HL-60 (cell line): ENCODE measurements around the gene GALNT9.

Experiments
- GABPA ChIP-seq: IDR thresholded peaks from 2 replicates; pipeline ENCODE4 v1.6.1; 2012; ENCODE audit warnings: low read depth
- POLR2AphosphoS5 ChIP-seq: IDR thresholded peaks from 2 replicates; pipeline ENCODE4 v1.6.1; 2012; ENCODE audit warnings: low read depth
- SPI1 ChIP-seq: IDR thresholded peaks from 2 replicates; pipeline ENCODE4 v1.6.1; 2012; ENCODE audit warnings: low read depth, mild to moderate bottlenecking, borderline replicate concordance
- TF ChIP-seq, protein P1 (sequence below): IDR thresholded peaks from one replicate; pipeline ENCODE4 v1.5.1; 2011; ENCODE audit warnings: low read length, control low read depth, inconsistent platforms; ENCODE audit not compliant: insufficient read depth
- TF ChIP-seq, protein P2 (sequence below): IDR thresholded peaks from 2 replicates; pipeline ENCODE4 v1.6.1; 2012; ENCODE audit warnings: low read depth; ENCODE audit not compliant: insufficient replicate concordance

DNA sequence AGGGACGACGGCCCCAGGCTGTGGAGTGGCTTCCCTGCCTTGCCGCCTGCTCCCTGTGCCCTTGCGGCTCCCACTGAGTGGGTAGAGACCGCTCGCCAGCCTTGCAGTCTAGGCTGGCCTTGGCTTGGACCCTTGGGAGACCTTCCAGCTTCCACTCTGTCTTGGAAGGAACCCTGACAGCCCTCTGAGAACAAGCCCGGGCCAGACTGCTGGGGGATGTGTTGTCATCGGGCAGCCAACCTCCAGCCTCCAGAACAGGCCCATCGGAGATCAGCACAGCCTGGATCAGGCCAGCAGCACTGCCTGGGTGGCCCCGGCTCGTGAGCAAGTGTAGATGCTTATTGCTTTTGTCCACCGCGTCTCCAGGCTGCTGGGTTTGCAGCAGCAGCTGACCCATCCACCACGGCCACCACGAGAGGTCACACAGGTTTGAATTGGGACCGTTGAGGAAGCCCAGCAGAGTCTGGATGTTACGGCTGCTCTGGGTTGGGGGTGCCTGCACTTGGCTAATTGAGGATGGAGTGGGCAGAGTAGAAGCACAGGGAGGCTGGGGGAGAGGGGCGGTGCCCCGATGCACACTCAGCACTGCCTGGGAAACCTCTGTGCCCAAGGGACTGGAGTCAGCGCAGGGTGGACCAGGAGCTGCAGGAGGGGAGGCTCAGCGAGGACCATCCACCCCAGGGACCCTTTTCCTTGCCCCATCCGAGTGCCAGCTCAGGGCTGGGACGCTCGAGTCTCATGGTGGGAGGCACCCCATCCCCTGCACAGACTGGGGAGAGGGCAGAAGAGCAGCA lies 129.7 kb downstream of the GALNT9 start:
- TF ChIP-seq, protein P1, sequence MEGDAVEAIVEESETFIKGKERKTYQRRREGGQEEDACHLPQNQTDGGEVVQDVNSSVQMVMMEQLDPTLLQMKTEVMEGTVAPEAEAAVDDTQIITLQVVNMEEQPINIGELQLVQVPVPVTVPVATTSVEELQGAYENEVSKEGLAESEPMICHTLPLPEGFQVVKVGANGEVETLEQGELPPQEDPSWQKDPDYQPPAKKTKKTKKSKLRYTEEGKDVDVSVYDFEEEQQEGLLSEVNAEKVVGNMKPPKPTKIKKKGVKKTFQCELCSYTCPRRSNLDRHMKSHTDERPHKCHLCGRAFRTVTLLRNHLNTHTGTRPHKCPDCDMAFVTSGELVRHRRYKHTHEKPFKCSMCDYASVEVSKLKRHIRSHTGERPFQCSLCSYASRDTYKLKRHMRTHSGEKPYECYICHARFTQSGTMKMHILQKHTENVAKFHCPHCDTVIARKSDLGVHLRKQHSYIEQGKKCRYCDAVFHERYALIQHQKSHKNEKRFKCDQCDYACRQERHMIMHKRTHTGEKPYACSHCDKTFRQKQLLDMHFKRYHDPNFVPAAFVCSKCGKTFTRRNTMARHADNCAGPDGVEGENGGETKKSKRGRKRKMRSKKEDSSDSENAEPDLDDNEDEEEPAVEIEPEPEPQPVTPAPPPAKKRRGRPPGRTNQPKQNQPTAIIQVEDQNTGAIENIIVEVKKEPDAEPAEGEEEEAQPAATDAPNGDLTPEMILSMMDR = no peak
- TF ChIP-seq, protein P2, sequence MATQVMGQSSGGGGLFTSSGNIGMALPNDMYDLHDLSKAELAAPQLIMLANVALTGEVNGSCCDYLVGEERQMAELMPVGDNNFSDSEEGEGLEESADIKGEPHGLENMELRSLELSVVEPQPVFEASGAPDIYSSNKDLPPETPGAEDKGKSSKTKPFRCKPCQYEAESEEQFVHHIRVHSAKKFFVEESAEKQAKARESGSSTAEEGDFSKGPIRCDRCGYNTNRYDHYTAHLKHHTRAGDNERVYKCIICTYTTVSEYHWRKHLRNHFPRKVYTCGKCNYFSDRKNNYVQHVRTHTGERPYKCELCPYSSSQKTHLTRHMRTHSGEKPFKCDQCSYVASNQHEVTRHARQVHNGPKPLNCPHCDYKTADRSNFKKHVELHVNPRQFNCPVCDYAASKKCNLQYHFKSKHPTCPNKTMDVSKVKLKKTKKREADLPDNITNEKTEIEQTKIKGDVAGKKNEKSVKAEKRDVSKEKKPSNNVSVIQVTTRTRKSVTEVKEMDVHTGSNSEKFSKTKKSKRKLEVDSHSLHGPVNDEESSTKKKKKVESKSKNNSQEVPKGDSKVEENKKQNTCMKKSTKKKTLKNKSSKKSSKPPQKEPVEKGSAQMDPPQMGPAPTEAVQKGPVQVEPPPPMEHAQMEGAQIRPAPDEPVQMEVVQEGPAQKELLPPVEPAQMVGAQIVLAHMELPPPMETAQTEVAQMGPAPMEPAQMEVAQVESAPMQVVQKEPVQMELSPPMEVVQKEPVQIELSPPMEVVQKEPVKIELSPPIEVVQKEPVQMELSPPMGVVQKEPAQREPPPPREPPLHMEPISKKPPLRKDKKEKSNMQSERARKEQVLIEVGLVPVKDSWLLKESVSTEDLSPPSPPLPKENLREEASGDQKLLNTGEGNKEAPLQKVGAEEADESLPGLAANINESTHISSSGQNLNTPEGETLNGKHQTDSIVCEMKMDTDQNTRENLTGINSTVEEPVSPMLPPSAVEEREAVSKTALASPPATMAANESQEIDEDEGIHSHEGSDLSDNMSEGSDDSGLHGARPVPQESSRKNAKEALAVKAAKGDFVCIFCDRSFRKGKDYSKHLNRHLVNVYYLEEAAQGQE = no peak
- TF ChIP-seq GABPA (no peak), POLR2AphosphoS5 (no peak), SPI1 (no peak)
